Activated CD4-positive, alpha-beta T cell treated with anti-CD3 and anti-CD28 coated beads for 36 hours (primary cell): ENCODE measurements around the gene ASPSCR1. TPM values are rescaled to one million over a fixed set of nuclear protein-coding genes. Genes with fewer than 3 reads are reported as not detected.
"Not testable (repeated sequence)": the region's sequence is repeated elsewhere in the genome, so short reads cannot be mapped to it uniquely, and the experiment has no call there.

Source experiments
- ATAC-seq: fragments of 200-7000 bp; cut with Tn5 transposase; one replicate; pipeline ENCODE4 v1.10.0; 2021; ENCODE audit warnings: mild to moderate bottlenecking, moderate library complexity
- CTCF ChIA-PET: fragments of 350-600 bp; sonication (Branson Sonifier 250); formaldehyde crosslinking; loops from one replicate; lab custom pipeline; 2021; ENCODE audit warnings: antibody characterized with exemption; lab: Charles Lee
- POLR2A ChIA-PET: fragments of 350-600 bp; sonication (Branson Sonifier 250); formaldehyde crosslinking; loops from one replicate; lab custom pipeline; 2021; ENCODE audit warnings: antibody characterized with exemption, inconsistent platforms; lab: Charles Lee
- DNase-seq: peaks from one replicate; pipeline ENCODE4 v3.0.0-alpha.2; 2020
- H3K27ac Mint-ChIP-seq: one replicate; pipeline ENCODE4 v1.8.0; 2021; ENCODE audit warnings: mixed read lengths
- H3K27me3 Mint-ChIP-seq: one replicate; pipeline ENCODE4 v1.8.0; 2021; ENCODE audit warnings: mixed read lengths
- H3K36me3 Mint-ChIP-seq: one replicate; pipeline ENCODE4 v1.8.0; 2021; ENCODE audit warnings: low read depth, mixed read lengths
- H3K4me1 Mint-ChIP-seq: one replicate; pipeline ENCODE4 v1.8.0; 2021; ENCODE audit warnings: mixed read lengths
- H3K4me3 Mint-ChIP-seq: one replicate; pipeline ENCODE4 v1.8.0; 2021; ENCODE audit warnings: mild to moderate bottlenecking, moderate library complexity, mixed read lengths
- H3K9me3 Mint-ChIP-seq: one replicate; pipeline ENCODE4 v1.8.0; 2021; ENCODE audit warnings: low read depth, mixed read lengths
- intact Hi-C, 2 experiments: fragments of 100-400 bp; cut with DNase I in 1 of 2; cut with micrococcal nuclease in 1 of 2; formaldehyde crosslinking; loops; one replicate each; pipeline versions ENCODE4 v1.14.2 to v1.15.1; 2022 to 2024; cut with DNase I, micrococcal nuclease
- total RNA-seq, 2 experiments: library from RNA; stranded (reverse); gene quantifications; one replicate each; pipeline ENCODE4 v1.2.3, GENCODE V29; 2021

Gene ASPSCR1
- total RNA-seq, 2 experiments from 2014 or later, result 23.3 to 26.5 TPM

DNA sequence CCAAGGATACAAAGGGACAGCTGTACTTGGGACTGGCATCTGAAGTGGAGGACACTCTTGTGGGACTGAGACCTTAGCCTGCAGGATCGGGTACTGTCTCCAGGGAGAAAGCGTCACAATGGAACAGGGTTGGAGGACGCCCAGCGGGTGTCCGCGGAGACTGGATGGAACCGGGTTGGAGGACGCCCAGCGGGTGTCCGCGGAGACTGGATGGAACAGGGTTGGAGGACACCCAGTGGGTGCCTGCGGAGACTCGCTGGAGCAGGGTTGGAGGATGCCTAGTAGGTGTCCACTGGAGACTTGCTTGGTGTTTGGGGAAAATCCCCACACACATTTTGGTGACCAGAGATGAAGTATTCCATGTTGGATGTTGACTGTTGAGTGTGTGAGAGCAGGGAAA is 30.2 kb upstream of the ASPSCR1 start, which contains the start of gene MYADML2:
MYADML2 (minus strand) TSS at position 45 of the 400 bp plus-strand sequence. CDS start 5,492 bp downstream, outside the sequence.
- CTCF ChIA-PET, result no interaction called here
- no peak within 1 kb of the TSS for H3K4me3 Mint-ChIP-seq

DNA sequence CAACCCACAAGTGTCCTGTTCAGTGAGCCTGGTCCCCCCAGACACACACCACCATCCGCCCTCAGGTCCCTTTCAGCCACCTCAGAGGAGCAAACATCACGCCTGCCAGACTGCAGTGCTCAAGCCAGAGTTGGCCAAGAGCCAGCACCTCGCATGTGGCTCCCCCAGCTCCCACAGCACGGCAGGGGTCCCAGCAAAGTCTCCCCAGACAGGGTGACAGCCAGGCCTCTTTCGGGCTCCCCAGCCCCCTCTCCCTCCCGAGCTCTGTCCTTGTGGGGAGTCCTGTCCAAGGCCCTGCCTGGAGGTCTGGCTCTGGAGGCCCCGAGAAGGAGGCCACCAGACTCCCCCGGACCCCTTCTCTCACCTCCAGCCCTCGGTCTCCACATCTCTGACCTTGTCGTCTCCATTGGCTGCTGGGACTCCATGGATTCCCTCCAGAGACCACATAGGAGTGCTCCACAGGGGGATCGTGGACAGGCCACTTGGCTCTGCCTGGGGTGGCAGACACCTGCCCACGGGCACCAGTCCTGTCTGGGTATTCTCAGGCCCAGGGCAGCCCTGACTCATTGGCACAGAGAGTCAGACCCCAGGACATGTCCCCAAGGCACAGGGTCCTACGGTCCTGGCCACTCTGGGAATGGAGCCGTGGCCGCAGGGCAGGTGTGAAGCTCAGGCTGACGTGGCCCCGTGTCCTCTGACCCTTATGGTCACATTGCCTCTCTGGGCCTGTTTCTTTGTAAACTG is 28.6 kb upstream of the ASPSCR1 start:
- Mint-ChIP-seq H3K36me3 (no peaks in the 10 kb centered on the region), H3K4me1 (peaks cover 2% of the 10 kb centered on the region), H3K27me3 (peaks cover 2% of the 10 kb centered on the region), H3K27ac (no peak overlapping the region), H3K9me3 (no peaks in the 10 kb centered on the region), H3K4me3 (no peak overlapping the region)
- ATAC-seq (no peak), DNase-seq (no peak)
- CTCF ChIA-PET, result no interaction called here
- intact Hi-C loops, result no loop called here
- POLR2A ChIA-PET, result interaction anchor here (0.6 kb wide), 1 partner anchor 396 kb away, joined by 3 read pairs; the partner anchor contains the start of gene FAAP100

More for the DNA sequence above, 30.2 kb upstream of the ASPSCR1 start, which contains the start of gene MYADML2:
- POLR2A ChIA-PET, result no interaction called here
- Mint-ChIP-seq H3K27me3 (peaks cover 4% of the 10 kb centered on the region), H3K9me3 (no peaks in the 10 kb centered on the region), H3K27ac (no peak within 1 kb of the TSS), H3K4me1 (peaks cover 2% of the 10 kb centered on the region), H3K36me3 (no peaks in the 10 kb centered on the region)
- DNase-seq (no peak), ATAC-seq (no peak)
- intact Hi-C loops, result no loop called here

- Mint-ChIP-seq H3K36me3 (no peaks in the 10 kb centered on the region), H3K9me3 (no peaks in the 10 kb centered on the region), H3K4me1 (peaks cover 2% of the 10 kb centered on the region), H3K4me3 (no peak overlapping the region), H3K27me3 (peaks cover 2% of the 10 kb centered on the region), H3K27ac (no peak overlapping the region)
- ChIA-PET CTCF (interaction anchor here (0.9 kb wide), 1 partner anchor 9 kb away, joined by 4 read pairs; no protein-coding TSS in a partner anchor), POLR2A (no interaction called here)
- no peak for ATAC-seq
- DNase-seq, result no peak
- intact Hi-C loops, result no loop called here
Measured at GRCh38 chr17:81950501-81950900, 26.9 kb upstream of the ASPSCR1 start.

DNA sequence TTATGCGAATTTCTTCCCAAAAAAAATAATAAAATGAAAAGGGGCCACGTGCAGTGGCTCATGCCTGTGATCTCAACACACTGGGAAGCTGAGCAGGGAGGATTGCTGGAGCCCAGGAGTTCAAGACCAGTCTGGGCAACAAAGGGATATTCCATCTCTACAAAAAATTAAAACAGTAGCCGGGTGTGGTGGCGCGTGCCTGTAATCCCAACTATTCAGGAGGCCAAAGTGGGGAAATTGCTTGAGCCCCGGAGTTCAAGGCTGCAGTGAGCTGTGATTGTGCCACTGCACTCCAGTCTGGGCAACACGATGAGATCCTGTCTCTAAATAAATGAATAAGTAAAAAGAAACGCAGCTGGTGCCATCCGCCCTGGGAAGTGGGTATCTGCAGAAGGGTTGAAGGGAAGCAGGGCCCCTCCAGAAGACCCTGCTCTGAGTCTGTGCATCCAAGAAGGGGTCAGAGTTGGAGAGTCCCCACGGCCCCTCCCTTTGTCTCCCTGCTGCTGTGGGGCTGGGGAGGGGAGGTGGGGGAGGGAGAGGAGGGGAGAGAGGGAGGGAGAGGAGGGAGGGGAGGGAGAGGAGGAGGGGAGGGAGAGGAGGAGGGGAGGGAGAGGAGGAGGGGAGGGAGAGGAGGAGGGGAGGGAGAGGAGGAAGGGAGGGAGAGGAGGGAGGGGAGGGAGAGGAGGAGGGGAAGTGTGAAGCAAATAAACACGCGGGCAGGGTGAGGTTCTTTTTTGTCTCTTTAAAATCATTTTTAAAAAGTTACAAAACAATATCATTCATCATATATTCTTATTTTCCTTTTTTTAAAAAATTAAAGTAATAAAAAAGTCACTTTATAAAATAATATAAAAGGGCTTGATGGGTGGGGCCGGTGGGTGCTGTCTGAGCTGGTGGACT is 25.4 kb upstream of the ASPSCR1 start:
- Mint-ChIP-seq H3K4me3 (no peak overlapping the region), H3K27me3 (peaks cover 2% of the 10 kb centered on the region), H3K27ac (no peak overlapping the region), H3K36me3 (no peaks in the 10 kb centered on the region), H3K9me3 (no peaks in the 10 kb centered on the region), H3K4me1 (peaks cover 2% of the 10 kb centered on the region)
- CTCF ChIA-PET, result no interaction called here
- no peak for DNase-seq
- POLR2A ChIA-PET, result interaction anchor here (0.5 kb wide), 1 partner anchor 80 kb away, joined by 4 read pairs; no protein-coding TSS in a partner anchor
- ATAC-seq, result no peak
- intact Hi-C loops, result no loop called here

DNA sequence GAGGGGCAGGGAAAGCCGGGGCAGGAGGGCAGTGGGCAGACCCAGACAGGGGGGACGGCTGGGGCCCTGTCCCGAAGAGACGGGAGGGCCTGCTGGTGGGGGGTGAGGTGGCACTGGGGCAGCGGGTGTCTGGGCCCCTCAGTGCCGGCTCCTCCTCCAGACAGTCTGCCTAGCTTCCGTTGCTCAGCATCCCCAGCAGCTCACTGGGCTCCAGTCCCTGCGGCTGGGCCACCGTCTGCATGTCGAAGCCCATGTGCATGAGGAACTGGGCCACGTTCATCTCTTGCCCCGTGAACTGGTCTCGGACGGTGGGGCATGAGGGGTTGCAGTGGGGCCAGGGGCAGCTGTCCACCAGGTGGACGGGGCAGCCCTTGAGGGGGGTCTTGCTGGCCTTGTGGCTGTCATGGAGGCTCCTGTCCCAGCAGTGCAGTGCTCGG is 24.6 kb upstream of the ASPSCR1 start:
- H3K4me3 Mint-ChIP-seq, result no peak overlapping the region
- DNase-seq (no peak), ATAC-seq (no peak)
- H3K36me3 Mint-ChIP-seq, result no peaks in the 10 kb centered on the region
- H3K27me3 Mint-ChIP-seq, result peaks cover 2% of the 10 kb centered on the region
- H3K27ac Mint-ChIP-seq, result no peak overlapping the region
- intact Hi-C loops, result loop anchor here in 1 of 2 experiments (1.0 kb wide), 1 partner anchor 220 kb away; no protein-coding TSS in a partner anchor
- ChIA-PET POLR2A (interaction anchor here (0.6 kb wide), 1 partner anchor 11 kb away, joined by 4 read pairs; no protein-coding TSS in a partner anchor), CTCF (interaction anchor here (0.7 kb wide), 1 partner anchor 67 kb away, joined by 3 read pairs; no protein-coding TSS in a partner anchor)
- H3K4me1 Mint-ChIP-seq, result peaks cover 2% of the 10 kb centered on the region
- H3K9me3 Mint-ChIP-seq, result no peaks in the 10 kb centered on the region

GRCh38 chr17:81953443-81953842 is 24.0 kb upstream of the ASPSCR1 start:
- H3K27me3 Mint-ChIP-seq, H3K36me3 Mint-ChIP-seq, H3K4me3 Mint-ChIP-seq, H3K4me1 Mint-ChIP-seq, POLR2A ChIA-PET, H3K27ac Mint-ChIP-seq, DNase-seq, H3K9me3 Mint-ChIP-seq: not testable (repeated sequence)
- CTCF ChIA-PET, result interaction anchor here (0.6 to 0.7 kb wide), 2 partner anchors 36 to 66 kb away, joined by 3 to 4 read pairs; no protein-coding TSS in a partner anchor
- ATAC-seq, result peak; percentile 53
- intact Hi-C loops, result loop anchor here in 1 of 2 experiments (1.0 kb wide), 1 partner anchor 220 kb away; no protein-coding TSS in a partner anchor

DNA sequence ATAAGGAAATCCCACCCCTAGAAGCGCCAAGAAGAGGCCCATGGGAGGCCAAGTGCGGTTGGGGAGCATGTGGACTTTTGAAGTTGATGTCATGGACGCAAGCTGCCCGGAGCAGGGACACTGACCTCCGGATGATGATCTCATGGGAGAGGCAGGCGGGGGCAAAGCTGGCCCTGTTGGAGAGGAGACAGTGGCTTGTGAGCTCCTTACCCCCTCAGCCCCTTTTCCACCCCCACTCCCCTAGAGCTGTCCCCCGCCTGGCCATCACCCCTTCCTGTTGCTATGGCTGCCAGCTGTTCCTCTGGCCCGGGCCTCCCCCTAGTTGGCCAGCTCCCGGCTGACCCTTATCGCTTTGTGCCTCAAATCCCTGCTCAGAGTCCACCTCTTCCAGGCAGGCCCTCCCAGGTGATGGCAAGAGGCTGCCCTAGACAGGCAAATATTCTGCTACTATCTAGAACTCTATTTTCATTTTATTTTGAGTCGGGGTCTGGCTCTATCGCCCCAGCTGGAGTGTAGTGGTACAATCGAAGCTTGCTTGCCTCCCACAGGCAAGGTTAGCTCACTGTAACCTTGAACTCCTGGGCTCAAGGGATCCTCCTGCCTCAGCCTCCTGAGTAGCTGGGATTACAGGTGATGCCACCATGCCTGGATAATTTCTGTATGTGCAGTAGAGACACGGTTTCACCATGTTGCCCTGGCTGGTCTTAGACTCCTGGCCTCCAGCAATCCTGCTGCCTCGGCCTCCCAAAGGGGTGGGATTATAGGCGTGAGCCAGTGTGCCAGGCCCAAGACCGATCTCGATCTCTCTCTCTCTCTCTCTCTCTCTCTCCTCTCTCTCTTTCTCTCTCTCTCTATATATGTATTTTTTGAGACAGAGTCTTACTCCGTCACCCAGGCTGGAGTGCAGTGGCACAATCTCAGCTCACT is 23.0 kb upstream of the ASPSCR1 start:
- Mint-ChIP-seq H3K36me3 (no peaks in the 10 kb centered on the region), H3K4me1 (peaks cover 2% of the 10 kb centered on the region), H3K27ac (no peak overlapping the region), H3K9me3 (no peaks in the 10 kb centered on the region), H3K4me3 (no peak overlapping the region), H3K27me3 (peaks cover 10% of the 10 kb centered on the region)
- ChIA-PET CTCF (interaction anchor here (0.6 to 1.3 kb wide), 3 partner anchors 13 to 37 kb away, joined by 3 to 5 read pairs (median 4); partner anchors contain the start of gene MAFG), POLR2A (no interaction called here)
- intact Hi-C loops, result no loop called here
- ATAC-seq (no peak), DNase-seq (no peak)

GRCh38 chr17:81955058-81955681 is 22.3 kb upstream of the ASPSCR1 start:
- Mint-ChIP-seq H3K27me3 (peaks cover 10% of the 10 kb centered on the region), H3K9me3 (no peaks in the 10 kb centered on the region), H3K4me1 (peaks cover 2% of the 10 kb centered on the region), H3K4me3 (no peak overlapping the region), H3K36me3 (no peaks in the 10 kb centered on the region), H3K27ac (no peak overlapping the region)
- ChIA-PET POLR2A (no interaction called here), CTCF (interaction anchor here (0.5 to 1.3 kb wide), 3 partner anchors 12 to 50 kb away, joined by 3 to 5 read pairs (median 3); partner anchors contain the start of gene MAFG)
- no peak for DNase-seq
- intact Hi-C loops, result no loop called here
- no peak for ATAC-seq

DNA sequence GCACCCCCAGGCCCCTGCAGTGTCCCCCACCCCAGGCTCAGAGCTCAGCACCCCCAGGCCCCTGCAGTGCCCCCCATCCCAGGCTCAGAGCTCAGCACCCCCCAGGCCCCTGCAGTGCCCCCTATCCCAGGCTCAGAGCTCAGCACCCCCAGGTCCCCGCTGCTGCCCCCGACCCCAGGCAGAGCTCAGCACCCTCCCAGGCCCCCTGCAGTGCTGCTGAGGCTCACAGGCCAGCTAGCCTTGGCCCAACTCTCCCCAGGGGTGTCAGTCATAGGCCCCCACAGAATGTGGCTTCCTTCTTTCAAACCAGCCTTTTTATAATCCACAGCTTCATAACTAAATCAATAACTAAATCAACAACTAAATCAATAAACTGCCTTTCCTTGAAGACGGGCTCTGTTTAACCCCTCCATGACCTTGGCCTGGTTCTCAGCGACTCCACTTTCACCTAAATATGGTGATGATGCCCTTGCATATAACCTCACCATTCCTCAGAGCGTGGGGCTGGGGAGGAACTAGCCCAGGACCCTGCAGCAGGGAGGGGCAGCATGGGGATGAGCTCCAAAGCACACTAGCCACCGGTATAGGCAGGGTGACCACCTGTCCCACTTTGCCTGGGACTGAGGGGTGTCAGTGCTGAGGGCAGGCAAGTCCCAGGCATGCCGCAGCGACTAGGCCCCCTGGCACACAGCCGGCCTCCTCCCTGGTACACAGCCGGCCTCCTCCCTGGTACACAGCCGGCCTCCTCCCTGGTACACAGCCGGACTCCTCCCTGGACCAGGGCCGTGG is 21.5 kb upstream of the ASPSCR1 start:
- intact Hi-C loops, result no loop called here
- H3K27me3 Mint-ChIP-seq, result peaks cover 7% of the 10 kb centered on the region
- DNase-seq (no peak), ATAC-seq (no peak)
- H3K27ac Mint-ChIP-seq, result no peak overlapping the region
- H3K9me3 Mint-ChIP-seq, result no peaks in the 10 kb centered on the region
- H3K4me3 Mint-ChIP-seq, result no peak overlapping the region
- POLR2A ChIA-PET, result no interaction called here
- CTCF ChIA-PET, result interaction anchor here (0.5 to 1.3 kb wide), 2 partner anchors 28 to 50 kb away, joined by 3 read pairs; partner anchors contain the start of gene MAFG
- H3K36me3 Mint-ChIP-seq, result no peaks in the 10 kb centered on the region
- no peaks in the 10 kb centered on the region for H3K4me1 Mint-ChIP-seq
